Caco-2 (cell line): ENCODE data around the gene CAMKMT. TPM values are rescaled to one million over a fixed set of nuclear protein-coding genes. Genes with fewer than 3 reads are reported as not detected.

Experiments
- BruUV-seq: library from RNA; stranded (reverse); fragments of 400-500 nt; replicated peaks from 2 replicates; lab custom pipeline; 2021; lab: Mats Ljungman, UMichigan
- CTCF ChIA-PET: fragments of 300-600 bp; sonication (Branson Sonifier 250); formaldehyde crosslinking; loops from one replicate; lab custom pipeline; 2022; ENCODE audit warnings: antibody characterized with exemption; lab: Charles Lee
- POLR2A ChIA-PET: fragments of 300-600 bp; sonication (Branson Sonifier 250); formaldehyde crosslinking; loops from one replicate; lab custom pipeline; 2022; ENCODE audit warnings: antibody characterized with exemption; lab: Charles Lee
- DNase-seq, 2 experiments: peaks; one replicate each; pipeline versions ENCODE4 v3.0.0 to v3.0.0-alpha.2; 2020 to 2022
- H3K27me3 ChIP-seq: replicated peaks from 2 replicates; pipeline ENCODE4 v1.6.0; 2011; ENCODE audit warnings: low read length; ENCODE audit not compliant: control insufficient read depth, insufficient read depth
- H3K36me3 ChIP-seq: 2 replicates; pipeline ENCODE4 v1.5.1; 2011; ENCODE audit warnings: low read length; ENCODE audit not compliant: control insufficient read depth, insufficient read depth
- H3K4me1 ChIP-seq: fragments of 250-450 bp; sonication (Bioruptor Pico); 2 replicates; pipeline ENCODE4 v1.5.1; 2020; ENCODE audit warnings: mild to moderate bottlenecking
- H3K4me3 ChIP-seq: 2 replicates; pipeline ENCODE4 v1.5.1; 2011; ENCODE audit warnings: low read depth, mild to moderate bottlenecking, control low read depth, low read length
- H3K9me3 ChIP-seq: fragments of 250-450 bp; sonication (Bioruptor Pico); 2 replicates; pipeline ENCODE4 v1.5.1; 2020; ENCODE audit warnings: mild to moderate bottlenecking, moderate library complexity
- H3K27ac Mint-ChIP-seq: one replicate; pipeline ENCODE4 v1.8.0; 2022; ENCODE audit warnings: mixed read lengths; ENCODE audit not compliant: unreplicated experiment
- H3K27me3 Mint-ChIP-seq: one replicate; pipeline ENCODE4 v1.8.0; 2022; ENCODE audit warnings: mixed read lengths; ENCODE audit not compliant: insufficient read depth, unreplicated experiment
- H3K36me3 Mint-ChIP-seq: one replicate; pipeline ENCODE4 v1.8.0; 2022; ENCODE audit warnings: mild to moderate bottlenecking, mixed read lengths; ENCODE audit not compliant: insufficient read depth, unreplicated experiment
- H3K4me1 Mint-ChIP-seq: one replicate; pipeline ENCODE4 v1.8.0; 2022; ENCODE audit warnings: low read depth, mixed read lengths; ENCODE audit not compliant: unreplicated experiment
- H3K4me3 Mint-ChIP-seq: one replicate; pipeline ENCODE4 v1.8.0; 2022; ENCODE audit warnings: mild to moderate bottlenecking, moderate library complexity, mixed read lengths; ENCODE audit not compliant: unreplicated experiment
- H3K9me3 Mint-ChIP-seq: one replicate; pipeline ENCODE4 v1.8.0; 2022; ENCODE audit warnings: mixed read lengths; ENCODE audit not compliant: unreplicated experiment
- intact Hi-C: fragments of 100-400 bp; cut with micrococcal nuclease; formaldehyde crosslinking; loops from one replicate; pipeline ENCODE4 v1.10.0; 2022; ENCODE audit not compliant: unreplicated experiment
- total RNA-seq: library from RNA; stranded (reverse); gene quantifications from 2 replicates; pipeline ENCODE4 v1.2.3, GENCODE V29; 2022
- TF ChIP-seq, protein P1 (sequence below), 2 experiments: fragments of 200-600 bp in 1 of 2; IDR thresholded peaks; 1 replicate in 1 of 2; 2 replicates in 1 of 2; pipeline versions ENCODE4 v1.5.1 to v1.8.0; 2011 to 2022; ENCODE audit warnings: antibody characterized with exemption in 1 of 2, control low read depth in 1 of 2, inconsistent platforms in 1 of 2, low read depth in 1 of 2, low read length in 1 of 2, mild to moderate bottlenecking in 1 of 2, moderate library complexity in 1 of 2; ENCODE audit not compliant: insufficient read depth in 1 of 2, severe bottlenecking in 1 of 2, unreplicated experiment in 1 of 2

CAMKMT gene
- total RNA-seq, 1 experiment from 2014 or later: 25.2 TPM

GRCh38 chr2:44651974-44652373 lies 290.2 kb downstream of the CAMKMT start:
- no peaks in the 10 kb centered on the region for H3K27me3 Mint-ChIP-seq
- H3K36me3 Mint-ChIP-seq: peaks cover 5% of the 10 kb centered on the region
- Histone ChIP-seq H3K27me3 (no peaks in the 10 kb centered on the region), H3K36me3 (no peaks in the 10 kb centered on the region), H3K4me3 (no peak overlapping the region), H3K9me3 (no peaks in the 10 kb centered on the region), H3K4me1 (peaks cover 18% of the 10 kb centered on the region; the same call in 1 of the 2 replicates)
- intact Hi-C loops: no loop called here
- ChIA-PET POLR2A (no interaction called here), CTCF (no interaction called here)
- DNase-seq: no peak
- no TSS peak for BruUV-seq
- H3K9me3 Mint-ChIP-seq: no peaks in the 10 kb centered on the region
- TF ChIP-seq, protein P1, sequence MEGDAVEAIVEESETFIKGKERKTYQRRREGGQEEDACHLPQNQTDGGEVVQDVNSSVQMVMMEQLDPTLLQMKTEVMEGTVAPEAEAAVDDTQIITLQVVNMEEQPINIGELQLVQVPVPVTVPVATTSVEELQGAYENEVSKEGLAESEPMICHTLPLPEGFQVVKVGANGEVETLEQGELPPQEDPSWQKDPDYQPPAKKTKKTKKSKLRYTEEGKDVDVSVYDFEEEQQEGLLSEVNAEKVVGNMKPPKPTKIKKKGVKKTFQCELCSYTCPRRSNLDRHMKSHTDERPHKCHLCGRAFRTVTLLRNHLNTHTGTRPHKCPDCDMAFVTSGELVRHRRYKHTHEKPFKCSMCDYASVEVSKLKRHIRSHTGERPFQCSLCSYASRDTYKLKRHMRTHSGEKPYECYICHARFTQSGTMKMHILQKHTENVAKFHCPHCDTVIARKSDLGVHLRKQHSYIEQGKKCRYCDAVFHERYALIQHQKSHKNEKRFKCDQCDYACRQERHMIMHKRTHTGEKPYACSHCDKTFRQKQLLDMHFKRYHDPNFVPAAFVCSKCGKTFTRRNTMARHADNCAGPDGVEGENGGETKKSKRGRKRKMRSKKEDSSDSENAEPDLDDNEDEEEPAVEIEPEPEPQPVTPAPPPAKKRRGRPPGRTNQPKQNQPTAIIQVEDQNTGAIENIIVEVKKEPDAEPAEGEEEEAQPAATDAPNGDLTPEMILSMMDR (IDR thresholded peaks at IDR 0.05; ENCODE audit: insufficient read depth in 1 of 2, low read depth in 1 of 2, low read length in 1 of 2, severe bottlenecking in 1 of 2, unreplicated experiment in 1 of 2): no peak
- peaks cover 17% of the 10 kb centered on the region for H3K4me1 Mint-ChIP-seq
- no peak overlapping the region for H3K27ac Mint-ChIP-seq
- H3K4me3 Mint-ChIP-seq: no peak overlapping the region

- H3K9me3 ChIP-seq: no peaks in the 10 kb centered on the region
- Mint-ChIP-seq H3K4me1 (peaks cover 17% of the 10 kb centered on the region), H3K27ac (peak overlapping the region; percentile 16), H3K27me3 (no peaks in the 10 kb centered on the region), H3K36me3 (no peaks in the 10 kb centered on the region), H3K9me3 (no peaks in the 10 kb centered on the region), H3K4me3 (no peak overlapping the region)
- no TSS peak for BruUV-seq
- DNase-seq: no peak
- ChIA-PET POLR2A (no interaction called here), CTCF (interaction anchor here (0.6 to 1.0 kb wide), 2 partner anchors 16 to 173 kb away, joined by 3 to 4 read pairs; no protein-coding TSS in a partner anchor)
- no peaks in the 10 kb centered on the region for H3K27me3 ChIP-seq
- H3K36me3 ChIP-seq: no peaks in the 10 kb centered on the region
- peaks cover 18% of the 10 kb centered on the region; the same call in 1 of the 2 replicates for H3K4me1 ChIP-seq
- TF ChIP-seq, protein P1 (IDR thresholded peaks at IDR 0.05; ENCODE audit: insufficient read depth in 1 of 2, low read depth in 1 of 2, low read length in 1 of 2, severe bottlenecking in 1 of 2, unreplicated experiment in 1 of 2): no peak
- H3K4me3 ChIP-seq: no peak overlapping the region
- intact Hi-C loops: no loop called here
Measured at GRCh38 chr2:44652701-44653100, 291.0 kb downstream of the CAMKMT start.

- H3K4me1 ChIP-seq: peaks cover 18% of the 10 kb centered on the region; the same call in 1 of the 2 replicates
- H3K4me1 Mint-ChIP-seq: peaks cover 17% of the 10 kb centered on the region
- H3K36me3 ChIP-seq: no peaks in the 10 kb centered on the region
- no peaks in the 10 kb centered on the region for H3K36me3 Mint-ChIP-seq
- peak; percentile 11 to 41 for DNase-seq
- H3K27me3 ChIP-seq: no peaks in the 10 kb centered on the region
- CTCF ChIA-PET: interaction anchor here (0.6 to 0.8 kb wide), 3 partner anchors 13 to 176 kb away, joined by 3 read pairs; no protein-coding TSS in a partner anchor
- H3K4me3 ChIP-seq: no peak overlapping the region
- POLR2A ChIA-PET: no interaction called here
- H3K27me3 Mint-ChIP-seq: no peaks in the 10 kb centered on the region
- TF ChIP-seq, protein P1 (IDR thresholded peaks at IDR 0.05; ENCODE audit: insufficient read depth in 1 of 2, low read depth in 1 of 2, low read length in 1 of 2, severe bottlenecking in 1 of 2, unreplicated experiment in 1 of 2): no peak
- H3K9me3 ChIP-seq: no peaks in the 10 kb centered on the region
- no TSS peak for BruUV-seq
- H3K27ac Mint-ChIP-seq: no peak overlapping the region
- intact Hi-C loops: no loop called here
- no peak overlapping the region for H3K4me3 Mint-ChIP-seq
- H3K9me3 Mint-ChIP-seq: no peaks in the 10 kb centered on the region
Measured at GRCh38 chr2:44655401-44655864, 293.7 kb downstream of the CAMKMT start.
